Neuron (in vitro differentiated cells): Measurements from ENCODE around the gene GAK.

Experiments used
- H2AFZ ChIP-seq: one replicate; pipeline ENCODE4 v1.6.1; 2013; ENCODE audit warnings: low read depth, mild to moderate bottlenecking, inconsistent platforms, low read length, moderate library complexity
- H3K27me3 ChIP-seq: one replicate; pipeline ENCODE4 v1.6.1; 2013; ENCODE audit warnings: low read length; ENCODE audit not compliant: insufficient read depth
- H3K36me3 ChIP-seq: one replicate; pipeline ENCODE4 v1.6.1; 2013; ENCODE audit warnings: low read length; ENCODE audit not compliant: insufficient read depth
- H3K4me1 ChIP-seq: one replicate; pipeline ENCODE4 v1.6.1; 2013; ENCODE audit warnings: low read length; ENCODE audit not compliant: insufficient read depth
- H3K4me3 ChIP-seq: 2 replicates; pipeline ENCODE4 v1.5.1; 2013; ENCODE audit warnings: mild to moderate bottlenecking, low read length, moderate library complexity
- H3K9me3 ChIP-seq: one replicate; pipeline ENCODE4 v1.6.1; 2013; ENCODE audit warnings: low read length

Gene GAK

DNA sequence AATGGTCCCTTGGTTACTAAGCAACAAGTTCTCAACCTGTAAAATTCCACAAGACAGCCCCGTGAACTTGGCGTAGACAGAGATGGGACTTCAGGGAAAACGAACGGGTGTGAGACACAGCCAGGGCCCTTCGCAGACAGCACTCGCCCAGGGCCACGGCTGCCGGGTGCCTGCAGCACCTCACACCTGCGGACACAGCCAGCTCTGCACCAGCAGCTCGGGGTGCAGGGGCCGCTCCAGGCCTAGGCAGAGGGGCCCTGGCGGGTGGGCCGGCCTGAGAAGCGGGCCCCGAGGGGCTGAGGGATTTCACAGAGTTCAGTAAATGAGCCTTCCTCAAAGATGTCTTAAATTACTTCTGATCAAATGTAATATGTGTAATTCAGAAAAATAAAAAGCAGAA, 34.0 kb downstream of the GAK start:
- no peaks in the 10 kb centered on the region for H3K4me1 ChIP-seq
- no peaks in the 10 kb centered on the region for H3K27me3 ChIP-seq

DNA sequence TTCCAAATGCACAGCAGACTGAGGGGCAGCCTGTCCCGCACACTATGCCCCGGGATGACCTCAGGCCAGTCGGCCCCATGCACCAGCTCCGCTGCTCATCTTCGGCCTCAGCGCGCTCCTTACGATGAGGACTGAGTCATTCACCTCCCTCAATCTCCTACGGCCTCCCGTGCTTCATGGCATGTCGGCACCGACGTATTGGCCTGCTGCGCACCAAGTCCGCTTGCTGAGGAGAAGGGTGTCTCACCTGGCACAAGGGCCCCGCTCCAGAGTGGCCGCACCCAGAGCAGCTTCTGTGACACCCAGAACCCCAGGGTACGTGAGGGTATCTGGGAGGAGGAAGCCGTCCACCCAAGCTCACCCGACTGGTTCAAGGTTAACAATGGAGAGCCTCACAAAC, 35.5 kb downstream of the GAK start:
- H3K4me1 ChIP-seq = no peaks in the 10 kb centered on the region
- H2AFZ ChIP-seq = no peak overlapping the region
- peaks cover 36% of the 10 kb centered on the region for H3K36me3 ChIP-seq
- H3K9me3 ChIP-seq = no peaks in the 10 kb centered on the region
- H3K4me3 ChIP-seq = no peak overlapping the region
- no peaks in the 10 kb centered on the region for H3K27me3 ChIP-seq

More for the DNA sequence above, 34.0 kb downstream of the GAK start:
- Histone ChIP-seq H3K9me3 (no peaks in the 10 kb centered on the region), H3K36me3 (peaks cover 33% of the 10 kb centered on the region), H3K4me3 (no peak overlapping the region), H2AFZ (no peak overlapping the region)

DNA sequence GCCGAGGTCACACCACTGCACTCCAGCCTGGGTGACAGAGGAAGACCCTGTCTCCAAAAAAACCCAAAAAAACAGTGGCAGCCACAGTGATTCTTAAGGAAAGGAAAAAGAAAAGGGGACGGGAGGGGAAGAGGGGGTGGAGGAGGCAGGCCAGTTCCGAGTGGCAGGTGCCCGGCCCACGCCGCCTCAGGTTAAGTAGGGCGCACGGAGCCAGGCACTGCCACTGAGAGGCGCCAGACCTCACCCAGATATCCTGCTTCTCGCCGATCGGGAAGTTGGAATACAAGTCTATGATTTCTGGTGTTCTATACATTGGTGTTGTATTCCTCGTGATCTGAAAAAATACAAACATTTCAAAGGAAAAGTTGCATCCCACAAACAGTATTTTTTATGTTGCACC, 35.9 kb downstream of the GAK start:
- H3K4me3 ChIP-seq = no peak overlapping the region
- no peaks in the 10 kb centered on the region for H3K9me3 ChIP-seq
- H3K36me3 ChIP-seq = peaks cover 36% of the 10 kb centered on the region
- no peak overlapping the region for H2AFZ ChIP-seq
- H3K4me1 ChIP-seq = no peaks in the 10 kb centered on the region
- no peaks in the 10 kb centered on the region for H3K27me3 ChIP-seq

DNA sequence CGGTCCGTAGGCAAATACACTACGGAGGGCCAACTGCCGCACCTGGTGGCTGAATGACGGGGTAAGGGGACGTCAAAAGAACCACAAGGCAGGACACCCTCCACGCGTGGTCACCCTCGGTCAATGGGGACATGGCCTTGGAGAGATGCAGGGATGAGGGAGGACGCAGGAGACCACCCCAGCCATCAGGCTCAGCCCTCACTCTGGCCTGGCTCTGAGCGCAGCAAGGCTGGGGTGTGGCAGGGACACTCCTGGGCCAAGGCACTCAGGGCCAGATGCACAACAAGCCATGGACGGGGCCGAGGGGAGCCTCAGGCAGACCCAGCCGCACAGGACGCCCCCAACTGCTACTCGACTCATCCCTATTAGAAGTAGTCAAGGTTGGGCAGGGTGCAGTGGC, 36.5 kb downstream of the GAK start:
- Histone ChIP-seq H2AFZ (no peak overlapping the region), H3K9me3 (no peaks in the 10 kb centered on the region), H3K27me3 (no peaks in the 10 kb centered on the region), H3K4me3 (no peak overlapping the region), H3K36me3 (peaks cover 38% of the 10 kb centered on the region), H3K4me1 (no peaks in the 10 kb centered on the region)

DNA sequence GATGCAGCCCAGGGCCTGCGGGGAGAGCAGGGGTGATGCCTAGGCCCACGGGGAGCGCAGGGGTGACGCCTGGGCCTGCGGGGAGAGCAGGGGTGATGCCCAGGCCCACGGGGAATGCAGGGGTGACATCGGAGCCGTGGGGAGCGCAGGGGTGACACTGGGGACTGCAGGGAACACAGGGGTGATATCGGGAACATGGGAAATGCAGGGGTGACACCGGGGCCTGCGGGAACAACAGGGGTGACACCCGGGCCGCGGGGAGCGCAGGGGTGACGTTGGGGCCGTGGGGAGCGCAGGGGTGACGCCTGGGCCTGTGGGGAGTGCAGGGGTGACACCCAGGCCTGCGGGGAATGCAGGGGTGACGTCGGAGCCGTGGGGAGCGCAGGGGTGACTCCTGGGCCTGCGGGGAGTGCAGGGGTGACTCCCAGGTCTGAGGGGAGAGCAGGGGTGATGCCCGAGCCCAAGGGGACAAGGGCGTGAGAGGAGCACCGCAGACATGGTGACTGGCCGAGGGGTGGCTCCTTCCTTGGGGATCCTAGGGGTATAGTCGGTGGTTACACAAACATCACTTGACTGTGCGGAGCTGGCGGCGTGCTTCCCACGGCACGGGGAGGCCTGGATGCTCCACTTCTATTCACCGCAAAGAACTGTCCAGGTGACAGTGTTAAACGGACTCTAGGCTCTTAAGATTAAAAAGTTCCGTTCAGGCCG, 38.0 kb downstream of the GAK start:
- Histone ChIP-seq H3K9me3 (no peaks in the 10 kb centered on the region), H3K27me3 (no peaks in the 10 kb centered on the region), H3K36me3 (peaks cover 42% of the 10 kb centered on the region), H3K4me1 (no peaks in the 10 kb centered on the region), H3K4me3 (no peak overlapping the region), H2AFZ (no peak overlapping the region)

DNA sequence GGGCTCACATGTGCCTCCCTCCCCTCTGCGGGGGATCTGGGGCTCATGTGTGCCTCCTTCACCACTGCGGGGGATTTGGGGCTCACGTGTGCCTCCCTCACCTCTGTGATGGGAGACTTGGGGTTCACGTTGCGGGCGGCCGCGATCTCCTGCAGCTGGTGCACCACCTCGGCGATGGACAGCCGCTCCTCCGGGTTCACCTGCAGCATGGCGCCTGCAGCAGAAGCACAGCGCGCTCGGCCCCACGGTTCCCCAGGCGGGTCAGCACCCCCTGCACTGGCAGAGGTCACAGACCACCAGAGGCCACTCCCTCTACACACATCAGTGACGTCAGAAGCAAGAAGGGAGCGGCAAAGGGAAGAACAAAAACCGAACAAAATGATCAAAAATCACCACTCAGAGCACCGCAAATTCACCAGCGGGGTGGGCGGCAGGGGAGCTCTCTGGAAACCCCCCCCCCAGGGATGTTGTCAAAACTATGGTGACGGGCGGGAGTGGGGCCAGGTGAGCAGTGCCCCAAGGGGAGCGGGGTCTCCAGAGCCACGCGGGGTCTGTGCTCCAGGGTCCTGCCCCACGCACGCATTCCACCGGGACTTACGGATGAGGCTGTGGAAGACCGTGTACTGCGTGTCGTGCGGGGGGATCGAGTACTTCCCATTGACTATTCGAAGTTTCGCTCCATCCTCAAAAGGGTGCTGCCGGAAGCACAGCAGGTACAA, 38.7 kb downstream of the GAK start:
- H3K9me3 ChIP-seq = no peaks in the 10 kb centered on the region
- peaks cover 46% of the 10 kb centered on the region for H3K36me3 ChIP-seq
- no peaks in the 10 kb centered on the region for H3K27me3 ChIP-seq
- H2AFZ ChIP-seq = no peak overlapping the region
- H3K4me3 ChIP-seq = no peak overlapping the region
- H3K4me1 ChIP-seq = no peaks in the 10 kb centered on the region

DNA sequence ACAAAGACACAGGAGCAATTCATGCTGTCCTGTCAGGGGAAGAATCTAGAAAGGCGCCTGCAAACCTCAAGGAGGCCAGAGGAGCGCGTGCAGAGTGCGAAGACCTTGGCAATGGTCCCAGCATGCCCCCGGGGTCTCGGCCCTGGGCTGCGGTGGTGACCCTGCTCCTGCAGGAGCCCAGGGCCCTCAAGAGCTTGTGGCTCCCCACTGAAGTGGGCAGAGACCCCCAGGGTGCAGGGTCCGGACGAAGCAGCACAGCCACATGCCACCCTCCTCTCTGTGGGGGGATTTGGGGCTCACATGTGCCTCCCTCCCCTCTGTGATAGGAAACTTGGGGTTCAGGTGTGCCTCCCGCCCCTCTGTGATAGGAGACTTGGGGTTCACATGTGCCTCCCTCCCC, 39.3 kb downstream of the GAK start:
- peaks cover 48% of the 10 kb centered on the region for H3K36me3 ChIP-seq
- H3K4me3 ChIP-seq = no peak overlapping the region
- no peaks in the 10 kb centered on the region for H3K27me3 ChIP-seq
- no peaks in the 10 kb centered on the region for H3K9me3 ChIP-seq
- no peak overlapping the region for H2AFZ ChIP-seq
- H3K4me1 ChIP-seq = no peaks in the 10 kb centered on the region

DNA sequence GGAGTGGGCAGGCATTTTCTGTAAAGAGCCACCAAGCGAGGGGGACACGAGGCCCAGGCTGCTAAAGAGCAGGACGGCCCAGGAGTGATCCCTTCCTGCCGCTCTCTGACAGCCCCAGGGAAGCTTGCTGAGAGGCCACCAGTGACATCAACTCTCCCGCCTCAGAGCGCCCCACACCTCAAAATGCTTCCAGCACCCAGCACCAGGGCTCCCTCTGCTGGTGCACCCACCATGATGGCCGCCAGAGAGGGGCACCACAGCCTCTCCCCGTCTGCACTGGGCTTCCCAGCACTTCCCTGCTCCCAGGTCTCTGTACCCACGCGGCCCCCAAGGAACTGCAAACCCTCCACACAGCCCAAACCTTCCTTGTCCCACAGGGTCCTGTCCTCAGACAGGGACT, 40.4 kb downstream of the GAK start:
- H3K27me3 ChIP-seq = no peaks in the 10 kb centered on the region
- no peak overlapping the region for H3K4me3 ChIP-seq
- H3K4me1 ChIP-seq = no peaks in the 10 kb centered on the region
- H3K9me3 ChIP-seq = no peaks in the 10 kb centered on the region
- H2AFZ ChIP-seq = no peak overlapping the region
- H3K36me3 ChIP-seq = peaks cover 40% of the 10 kb centered on the region

DNA sequence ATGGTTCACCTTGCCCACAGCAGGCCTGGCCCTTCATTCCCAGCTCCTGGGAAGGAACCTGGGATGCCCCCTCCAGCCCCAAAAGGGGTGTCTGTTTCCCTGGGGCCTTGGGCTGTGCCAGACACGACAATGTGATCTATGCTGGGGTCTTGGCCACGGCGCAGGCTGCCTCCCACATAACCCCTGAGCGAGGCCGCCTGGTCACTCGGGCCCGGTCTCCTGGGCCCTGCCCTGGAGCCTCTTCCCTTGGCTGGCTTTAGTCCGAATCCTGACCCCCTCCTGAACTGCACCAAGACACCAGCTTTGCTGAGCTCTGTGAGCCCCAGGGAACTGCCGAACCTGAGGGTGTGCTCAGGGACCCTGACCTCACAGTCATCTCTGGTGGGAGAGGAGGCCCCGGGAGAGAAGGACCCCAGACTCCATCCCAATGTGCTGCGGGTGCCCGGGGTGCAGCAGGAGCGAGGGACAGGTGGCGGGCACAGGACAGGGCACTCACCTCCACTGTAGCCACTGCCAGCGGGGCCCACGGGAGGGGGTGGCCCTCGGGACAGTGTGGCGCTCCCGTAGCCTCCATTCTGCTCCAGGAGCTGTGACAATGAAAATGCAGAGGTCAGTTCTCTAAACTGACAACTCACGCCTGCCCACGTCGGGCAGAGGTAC, 42.0 kb downstream of the GAK start:
- Histone ChIP-seq H3K9me3 (no peaks in the 10 kb centered on the region), H3K4me1 (no peaks in the 10 kb centered on the region), H3K27me3 (no peaks in the 10 kb centered on the region), H2AFZ (no peak overlapping the region), H3K4me3 (no peak overlapping the region), H3K36me3 (peaks cover 39% of the 10 kb centered on the region)

DNA sequence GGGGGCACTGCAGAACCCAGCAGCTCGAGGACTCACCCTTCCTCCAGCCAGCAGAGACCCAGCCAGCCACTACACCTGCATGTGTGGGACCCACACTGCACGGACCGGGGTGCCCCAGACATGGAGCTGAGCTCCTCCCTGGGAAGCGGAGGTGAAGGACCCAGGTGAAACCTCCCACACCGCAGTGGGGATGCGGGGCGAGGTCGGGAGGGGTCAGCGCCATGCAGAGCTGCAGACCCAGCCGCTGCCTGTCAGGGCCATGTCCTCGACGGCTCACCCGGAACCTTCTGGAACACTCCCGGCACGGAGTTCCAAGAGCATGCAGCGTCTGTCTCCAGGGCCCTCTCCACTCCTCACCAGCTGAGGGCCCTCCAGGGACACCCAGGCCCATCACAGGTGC, 42.6 kb downstream of the GAK start:
- Histone ChIP-seq H3K9me3 (no peaks in the 10 kb centered on the region), H3K4me3 (no peak overlapping the region), H3K36me3 (peaks cover 35% of the 10 kb centered on the region), H2AFZ (no peak overlapping the region), H3K27me3 (no peaks in the 10 kb centered on the region), H3K4me1 (no peaks in the 10 kb centered on the region)

DNA sequence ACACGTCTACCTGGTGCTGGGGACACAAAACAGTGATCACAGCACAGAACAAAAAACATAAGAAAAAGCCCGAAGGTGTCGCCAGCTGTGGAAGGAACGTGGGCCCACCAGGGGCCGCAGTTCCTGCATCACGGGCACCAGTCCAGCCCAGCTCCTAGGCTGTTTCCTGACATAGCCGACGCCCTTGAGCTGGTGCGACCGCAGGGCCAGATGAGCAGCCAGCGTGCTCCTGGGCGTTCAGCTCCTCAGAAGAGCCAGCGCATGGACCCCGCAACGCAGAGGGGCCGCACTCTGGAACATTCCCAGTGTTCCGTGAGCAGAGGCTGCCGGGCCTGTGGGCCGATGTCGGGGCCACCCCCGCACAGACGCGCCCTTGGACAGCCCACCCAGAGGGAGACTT, 44.1 kb downstream of the GAK start:
- Histone ChIP-seq H3K4me3 (no peak overlapping the region), H3K9me3 (no peaks in the 10 kb centered on the region), H3K27me3 (no peaks in the 10 kb centered on the region), H2AFZ (no peak overlapping the region), H3K4me1 (no peaks in the 10 kb centered on the region), H3K36me3 (peaks cover 37% of the 10 kb centered on the region)

DNA sequence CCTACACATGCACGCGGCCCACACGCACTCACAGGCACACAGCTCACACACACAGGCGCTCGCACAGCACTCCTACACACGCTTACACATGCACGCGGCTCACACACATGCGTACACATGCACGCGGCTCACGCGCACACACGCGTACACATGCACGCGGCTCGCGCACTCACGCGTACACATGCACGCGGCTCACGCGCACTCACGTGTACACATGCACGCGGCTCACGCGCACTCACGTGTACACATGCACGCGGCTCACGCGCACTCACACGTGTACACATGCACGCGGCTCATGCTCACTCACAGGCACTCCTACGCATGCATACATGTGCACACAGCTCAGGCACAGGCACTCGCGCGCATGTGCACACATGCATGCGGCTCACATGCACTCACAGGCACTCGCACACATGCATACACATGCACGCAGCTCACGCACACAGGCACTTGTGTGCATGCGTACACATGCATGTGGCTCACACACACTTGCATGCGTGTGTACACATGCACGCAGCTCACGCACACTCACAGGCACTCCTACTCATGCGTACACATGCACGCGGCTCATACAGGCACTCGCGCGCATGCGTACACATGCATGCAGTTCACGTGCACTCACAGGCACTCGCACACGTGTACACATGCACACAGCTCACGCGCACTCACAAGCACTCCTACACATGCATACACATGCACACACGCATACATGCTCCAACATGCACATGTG, 44.9 kb downstream of the GAK start:
- no peaks in the 10 kb centered on the region for H3K27me3 ChIP-seq
- H3K9me3 ChIP-seq = no peaks in the 10 kb centered on the region
- H2AFZ ChIP-seq = no peak overlapping the region
- H3K4me1 ChIP-seq = no peaks in the 10 kb centered on the region
- H3K4me3 ChIP-seq = no peak overlapping the region
- peaks cover 38% of the 10 kb centered on the region for H3K36me3 ChIP-seq

DNA sequence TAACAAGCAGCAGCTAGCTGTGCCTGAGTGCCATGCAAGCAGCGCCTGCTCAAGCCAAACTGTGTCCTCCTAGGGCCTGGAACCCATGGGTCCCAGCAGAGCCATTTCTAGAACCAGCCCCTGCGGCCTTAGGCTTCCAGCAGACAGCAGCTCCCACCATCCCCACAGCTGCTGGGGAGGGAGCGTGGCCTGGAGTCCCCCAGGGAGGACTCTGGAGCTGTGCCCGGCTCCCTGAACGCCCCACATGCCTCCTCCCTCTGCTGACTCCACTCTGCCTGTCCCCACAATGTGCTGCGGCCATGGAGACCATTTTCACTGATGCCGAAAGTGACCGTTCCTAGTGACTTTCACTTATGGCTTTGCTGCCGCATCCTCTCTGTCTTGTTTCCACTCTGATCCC, 45.9 kb downstream of the GAK start:
- Histone ChIP-seq H3K27me3 (no peaks in the 10 kb centered on the region), H2AFZ (no peak overlapping the region), H3K4me1 (no peaks in the 10 kb centered on the region), H3K36me3 (peaks cover 47% of the 10 kb centered on the region), H3K4me3 (no peak overlapping the region), H3K9me3 (no peaks in the 10 kb centered on the region)
